Measurements from ENCODE around the gene GPX1. TPM values are rescaled to one million over a fixed set of nuclear protein-coding genes. Genes with fewer than 3 reads are reported as not detected.

Gene GPX1
- total RNA-seq, 1 experiment from 2014 or later = 253 TPM

DNA sequence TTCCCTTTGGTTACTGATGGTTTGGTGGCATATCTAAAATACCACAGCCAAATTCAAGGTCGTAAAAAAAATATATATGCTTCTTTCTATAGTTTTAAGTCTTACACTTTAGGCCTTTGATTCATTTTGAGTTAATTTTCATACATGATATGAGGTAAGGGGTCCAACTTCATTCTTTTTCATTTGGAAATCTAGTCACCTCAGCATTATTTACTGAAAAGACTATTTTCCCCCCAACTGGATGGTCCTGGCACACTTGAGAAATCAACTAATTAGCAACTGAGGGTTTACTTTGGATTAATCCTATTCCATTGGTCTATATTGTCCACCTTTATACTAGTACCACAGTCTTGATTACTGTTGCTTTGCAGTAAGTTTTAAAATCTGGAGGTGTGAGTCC lies 27.5 kb upstream of the GPX1 start:
- H3K4me1 ChIP-seq (ENCODE audit: insufficient read depth, low read length) = no peaks in the 10 kb centered on the region
- peaks cover 2 to 11% (median 11%) of the 10 kb centered on the region in 3 experiments; a peak in 6 of 7 replicates for H3K36me3 Mint-ChIP-seq (ENCODE audit: insufficient read depth in 1 of 3, low read depth in 3 of 3)
- no peak overlapping the region for H2AFZ ChIP-seq (ENCODE audit: low read length)
- no peak overlapping the region for H4K8ac ChIP-seq (replicated peaks; ENCODE audit: insufficient read length, low read depth, low read length)
- no peak overlapping the region for H2BK20ac ChIP-seq (ENCODE audit: low read depth, low read length, poor library complexity, severe bottlenecking)
- H3K4me2 ChIP-seq (ENCODE audit: insufficient read depth, insufficient read length, low read length) = no peak overlapping the region
- H2BK12ac ChIP-seq (ENCODE audit: insufficient read length, low read depth, low read length) = no peak overlapping the region
- TF ChIP-seq, protein P1, sequence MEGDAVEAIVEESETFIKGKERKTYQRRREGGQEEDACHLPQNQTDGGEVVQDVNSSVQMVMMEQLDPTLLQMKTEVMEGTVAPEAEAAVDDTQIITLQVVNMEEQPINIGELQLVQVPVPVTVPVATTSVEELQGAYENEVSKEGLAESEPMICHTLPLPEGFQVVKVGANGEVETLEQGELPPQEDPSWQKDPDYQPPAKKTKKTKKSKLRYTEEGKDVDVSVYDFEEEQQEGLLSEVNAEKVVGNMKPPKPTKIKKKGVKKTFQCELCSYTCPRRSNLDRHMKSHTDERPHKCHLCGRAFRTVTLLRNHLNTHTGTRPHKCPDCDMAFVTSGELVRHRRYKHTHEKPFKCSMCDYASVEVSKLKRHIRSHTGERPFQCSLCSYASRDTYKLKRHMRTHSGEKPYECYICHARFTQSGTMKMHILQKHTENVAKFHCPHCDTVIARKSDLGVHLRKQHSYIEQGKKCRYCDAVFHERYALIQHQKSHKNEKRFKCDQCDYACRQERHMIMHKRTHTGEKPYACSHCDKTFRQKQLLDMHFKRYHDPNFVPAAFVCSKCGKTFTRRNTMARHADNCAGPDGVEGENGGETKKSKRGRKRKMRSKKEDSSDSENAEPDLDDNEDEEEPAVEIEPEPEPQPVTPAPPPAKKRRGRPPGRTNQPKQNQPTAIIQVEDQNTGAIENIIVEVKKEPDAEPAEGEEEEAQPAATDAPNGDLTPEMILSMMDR (conservative IDR thresholded peaks at IDR 0.05) = no peak
- no peak overlapping the region for H2BK15ac ChIP-seq (ENCODE audit: low read depth, low read length)
- no peaks in the 10 kb centered on the region for H3K27me3 Mint-ChIP-seq (ENCODE audit: low read depth)
- H3K9ac ChIP-seq (ENCODE audit: extremely low read depth, insufficient read length, low read length) = no peak overlapping the region
- H3K23me2 ChIP-seq (ENCODE audit: insufficient read length, low read depth, low read length, poor library complexity, severe bottlenecking) = no peaks in the 10 kb centered on the region
- DNase-seq = no peak
- no peaks in the 10 kb centered on the region for H3K27me3 ChIP-seq (ENCODE audit: insufficient read depth, low read length)
- H3K27ac ChIP-seq (ENCODE audit: insufficient read length, low read depth, low read length) = no peak overlapping the region
- no CpG with 5 or more reads among the region's 1 CpG for WGBS (ENCODE audit: extremely low coverage, insufficient read length, low lambda C conversion rate)
- no peak overlapping the region for H3T11ph ChIP-seq (ENCODE audit: low read length)
- peaks cover 12% of the 10 kb centered on the region for H3K79me1 ChIP-seq (ENCODE audit: insufficient read depth, low read depth, low read length, poor library complexity, severe bottlenecking)
- H4K5ac ChIP-seq (ENCODE audit: insufficient read length, low read depth, low read length) = no peak overlapping the region
- no peak overlapping the region for H2BK5ac ChIP-seq (ENCODE audit: insufficient read length, low read length)
- no peak overlapping the region for H3K27ac Mint-ChIP-seq
- no peak overlapping the region for H2AK5ac ChIP-seq (ENCODE audit: insufficient read length, low read length)
- H4K91ac ChIP-seq (ENCODE audit: insufficient read length, low read depth, low read length) = no peak overlapping the region
- no peak overlapping the region for H2BK120ac ChIP-seq (ENCODE audit: low read depth, low read length, poor library complexity, severe bottlenecking)
- H3K9me3 ChIP-seq (ENCODE audit: control insufficient read depth, low read depth, low read length) = no peaks in the 10 kb centered on the region
- no peak overlapping the region for H3K14ac ChIP-seq (ENCODE audit: insufficient read depth, low read length)
- no peaks in the 10 kb centered on the region; a peak in 2 of 4 replicates for H3K4me1 Mint-ChIP-seq
- no peak overlapping the region for H3K4ac ChIP-seq (ENCODE audit: low read depth, low read length)
- peaks cover 38% of the 10 kb centered on the region; the same call in 1 of the 2 replicates for H3K79me2 ChIP-seq (ENCODE audit: insufficient read depth, low read length)
- no peaks in the 10 kb centered on the region; a peak in 1 of 5 replicates for H3K9me3 Mint-ChIP-seq
- no peak overlapping the region for H3K18ac ChIP-seq (ENCODE audit: insufficient read length, low read depth, low read length)
- H3K23ac ChIP-seq (ENCODE audit: insufficient read length, low read depth, low read length) = no peak overlapping the region
- H3K56ac ChIP-seq (ENCODE audit: insufficient read length, low read depth, low read length) = no peak overlapping the region
- no peaks in the 10 kb centered on the region for H4K20me1 ChIP-seq (ENCODE audit: control insufficient read depth, insufficient read depth, insufficient read length)
- H3K4me3 Mint-ChIP-seq = no peak overlapping the region
